Mesothelial cell of epicardium (in vitro differentiated cells): Measurements from ENCODE around the gene GIGYF2. TPM values are rescaled to one million over a fixed set of nuclear protein-coding genes. Genes with fewer than 3 reads are reported as not detected.
"Not testable (repeated sequence)": the region's sequence is repeated elsewhere in the genome, so short reads cannot be mapped to it uniquely, and the experiment has no call there.

ENCODE experiments used
- DNase-seq, 2 experiments: peaks; one replicate each; pipeline ENCODE4 v3.0.0; 2021; ENCODE audit warnings: low spot score in 2 of 2; ENCODE audit not compliant: unreplicated experiment in 2 of 2
- H3K27ac Mint-ChIP-seq: 2 replicates; pipeline ENCODE4 v1.8.0; 2021; ENCODE audit warnings: mixed read lengths
- H3K27me3 Mint-ChIP-seq: 2 replicates; pipeline ENCODE4 v1.8.0; 2021; ENCODE audit warnings: low read depth, mixed read lengths
- H3K36me3 Mint-ChIP-seq: 2 replicates; pipeline ENCODE4 v1.8.0; 2021; ENCODE audit warnings: mixed read lengths
- H3K4me1 Mint-ChIP-seq: 2 replicates; pipeline ENCODE4 v1.8.0; 2021; ENCODE audit warnings: mixed read lengths
- H3K4me3 Mint-ChIP-seq: 2 replicates; pipeline ENCODE4 v1.8.0; 2021; ENCODE audit warnings: mild to moderate bottlenecking, moderate library complexity, mixed read lengths
- H3K9me3 Mint-ChIP-seq: 2 replicates; pipeline ENCODE4 v1.8.0; 2021; ENCODE audit warnings: mixed read lengths
- CTCF ChIP-seq: fragments of 200-600 bp; sonication (generic); IDR thresholded peaks from one replicate; pipeline ENCODE4 v1.5.0; 2021; ENCODE audit warnings: antibody characterized with exemption; ENCODE audit not compliant: unreplicated experiment
- total RNA-seq: library from RNA; stranded (reverse); gene quantifications from 3 replicates; pipeline ENCODE4 v1.2.1, GENCODE V29; 2021

Gene GIGYF2
- total RNA-seq, 1 donor from 2014 or later = 78.8 TPM

GRCh38 chr2:232846055-232846454 lies 148.9 kb downstream of the GIGYF2 start:
- no peak for TF ChIP-seq CTCF
- H3K36me3 Mint-ChIP-seq = peaks cover 32% of the 10 kb centered on the region
- H3K4me3 Mint-ChIP-seq = no peak overlapping the region
- no peaks in the 10 kb centered on the region for H3K27me3 Mint-ChIP-seq
- no peaks in the 10 kb centered on the region for H3K4me1 Mint-ChIP-seq
- no peak for DNase-seq
- H3K27ac Mint-ChIP-seq = no peak overlapping the region
- no peaks in the 10 kb centered on the region for H3K9me3 Mint-ChIP-seq

GRCh38 chr2:232850039-232850438 lies 152.9 kb downstream of the GIGYF2 start:
- Mint-ChIP-seq H3K27me3 (no peaks in the 10 kb centered on the region), H3K4me3 (no peak overlapping the region), H3K27ac (no peak overlapping the region), H3K4me1 (peaks cover 3% of the 10 kb centered on the region), H3K9me3 (no peaks in the 10 kb centered on the region), H3K36me3 (peaks cover 24% of the 10 kb centered on the region)
- no peak for DNase-seq
- no peak for TF ChIP-seq CTCF

GRCh38 chr2:232852081-232852480 lies 154.9 kb downstream of the GIGYF2 start:
- H3K36me3 Mint-ChIP-seq = peaks cover 22% of the 10 kb centered on the region
- not testable (repeated sequence) for H3K4me3 Mint-ChIP-seq, H3K27ac Mint-ChIP-seq, DNase-seq, H3K4me1 Mint-ChIP-seq, H3K27me3 Mint-ChIP-seq, H3K9me3 Mint-ChIP-seq

GRCh38 chr2:232852676-232853075 lies 155.5 kb downstream of the GIGYF2 start:
- no peak overlapping the region for H3K4me3 Mint-ChIP-seq
- H3K27ac Mint-ChIP-seq = no peak overlapping the region
- TF ChIP-seq CTCF = no peak
- no peak for DNase-seq
- peaks cover 3% of the 10 kb centered on the region for H3K4me1 Mint-ChIP-seq
- peaks cover 25% of the 10 kb centered on the region for H3K36me3 Mint-ChIP-seq
- H3K9me3 Mint-ChIP-seq = no peaks in the 10 kb centered on the region
- H3K27me3 Mint-ChIP-seq = no peaks in the 10 kb centered on the region

GRCh38 chr2:232854082-232854481 lies 157.0 kb downstream of the GIGYF2 start:
- H3K27ac Mint-ChIP-seq = peak overlapping the region; percentile 50
- DNase-seq = no peak
- H3K9me3 Mint-ChIP-seq = no peaks in the 10 kb centered on the region
- H3K4me3 Mint-ChIP-seq = no peak overlapping the region
- peaks cover 30% of the 10 kb centered on the region for H3K36me3 Mint-ChIP-seq
- H3K4me1 Mint-ChIP-seq = peaks cover 3% of the 10 kb centered on the region
- no peaks in the 10 kb centered on the region for H3K27me3 Mint-ChIP-seq
- no peak for TF ChIP-seq CTCF

- peaks cover 43% of the 10 kb centered on the region for H3K36me3 Mint-ChIP-seq
- no peak for TF ChIP-seq CTCF
- no peak overlapping the region for H3K4me3 Mint-ChIP-seq
- peaks cover 3% of the 10 kb centered on the region for H3K4me1 Mint-ChIP-seq
- H3K9me3 Mint-ChIP-seq = no peaks in the 10 kb centered on the region
- no peak overlapping the region for H3K27ac Mint-ChIP-seq
- no peak for DNase-seq
- H3K27me3 Mint-ChIP-seq = no peaks in the 10 kb centered on the region
Measured at GRCh38 chr2:232857158-232857563, 160.0 kb downstream of the GIGYF2 start.
